Small intestine (tissue), 7 donors: ENCODE data around the gene GABRG3. TPM values are rescaled to one million over a fixed set of nuclear protein-coding genes. Genes with fewer than 3 reads are reported as not detected.
A peak's percentile ranks its signal among the peaks of the same experiment; 100 is the strongest.

ENCODE experiments used
- DNase-seq, 2 donors: peaks; one replicate each; pipeline versions ENCODE4 v3.0.0 to v3.0.0-alpha.2; 2013
- FAIRE-seq: peaks from 2 replicates; lab custom pipeline; 2012; peaks lifted over from hg19 to GRCh38; lab: Jason Lieb, UNC
- H3K27ac ChIP-seq, 3 donors: one replicate each; pipeline ENCODE4 v1.5.1; 2013; ENCODE audit warnings: low read length in 2 of 3, mild to moderate bottlenecking in 2 of 3, control low read depth in 1 of 3, inconsistent platforms in 1 of 3, low read depth in 1 of 3, moderate library complexity in 1 of 3
- H3K27me3 ChIP-seq, 3 donors: one replicate each; pipeline ENCODE4 v1.6.1; 2013; ENCODE audit warnings: low read length in 3 of 3, inconsistent platforms in 1 of 3; ENCODE audit not compliant: control insufficient read depth in 3 of 3, insufficient read depth in 3 of 3
- H3K36me3 ChIP-seq, 3 donors: one replicate each; pipeline ENCODE4 v1.6.1; 2013; ENCODE audit warnings: low read length in 3 of 3, inconsistent platforms in 1 of 3, low read depth in 1 of 3, mild to moderate bottlenecking in 1 of 3, moderate library complexity in 1 of 3; ENCODE audit not compliant: control insufficient read depth in 3 of 3, insufficient read depth in 2 of 3
- H3K4me1 ChIP-seq, 3 donors: one replicate each; pipeline ENCODE4 v1.6.1; 2013; ENCODE audit warnings: low read length in 2 of 3, inconsistent platforms in 1 of 3, low read depth in 1 of 3, mild to moderate bottlenecking in 1 of 3, moderate library complexity in 1 of 3; ENCODE audit not compliant: control insufficient read depth in 3 of 3, insufficient read depth in 2 of 3
- H3K4me3 ChIP-seq, 3 donors: one replicate each; pipeline ENCODE4 v1.5.1; 2013; ENCODE audit warnings: low read length in 3 of 3, control low read depth in 1 of 3, inconsistent platforms in 1 of 3, low read depth in 1 of 3, mild to moderate bottlenecking in 1 of 3, moderate library complexity in 1 of 3
- H3K9me3 ChIP-seq, 2 donors: one replicate each; pipeline ENCODE4 v1.6.1; 2013; ENCODE audit warnings: low read depth in 1 of 2, low read length in 1 of 2; ENCODE audit not compliant: control insufficient read depth in 2 of 2, insufficient read depth in 1 of 2
- WGBS, 3 donors: extraction: QIAGEN DNeasy Blood & Tissue Kit; methylation state at CpG; one replicate each; pipeline ENCODE4 v1.1.7; 2013; 5-methylcytosine and 5-hydroxymethylcytosine counted together
- polyA plus RNA-seq, 4 donors: library from polyadenylated mRNA; stranded (reverse) in 3 of 4; unstranded in 1 of 4; fragments of 200-250 nt in 3 of 4; fragments of 120-200 nt in 1 of 4; gene quantifications; one replicate each; pipeline versions ENCODE4 v1.2.1 to v1.2.3, GENCODE V29; 2013
- donor health status: healthy with polysubstance abuse.
- donor health status: control.
- donor health status: control.
- donor health status: Bipolar disorder and iron deficiency.
- donor health status: healthy.

The GABRG3 gene
- polyA plus RNA-seq, 4 donors = 0.41 TPM; not detected in 3

DNA sequence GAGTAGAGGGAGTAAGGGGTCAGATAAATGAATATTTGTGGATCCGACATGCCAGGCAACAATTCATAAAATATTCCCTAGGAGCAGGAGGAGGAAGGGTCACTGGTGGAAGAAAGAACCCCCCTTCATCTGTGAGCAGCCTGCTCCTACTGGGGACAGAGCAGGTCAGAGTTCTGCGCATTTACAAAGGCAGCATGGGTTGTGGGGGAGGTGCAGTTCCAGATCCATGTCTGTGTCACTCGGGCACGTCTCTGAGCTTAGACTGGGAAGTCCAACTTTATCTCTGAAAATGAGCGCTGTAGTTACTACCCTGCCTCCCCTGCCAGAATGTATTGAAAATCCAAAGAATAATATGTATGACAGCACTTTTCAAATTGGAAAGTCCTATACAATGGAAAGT, 115.2 kb downstream of the GABRG3 start:
- DNase-seq = peak in 1 of 2 donors; percentile 32
- Histone ChIP-seq H3K4me1 (no peaks in the 10 kb centered on the region), H3K27ac (no peak overlapping the region), H3K27me3 (no peaks in the 10 kb centered on the region), H3K4me3 (no peak overlapping the region), H3K9me3 (no peaks in the 10 kb centered on the region), H3K36me3 (no peaks in the 10 kb centered on the region)
- FAIRE-seq = no peak
- 53 to 67% (median 59%) methylated on average over 5 of the region's 5 CpGs for WGBS, 3 donors

DNA sequence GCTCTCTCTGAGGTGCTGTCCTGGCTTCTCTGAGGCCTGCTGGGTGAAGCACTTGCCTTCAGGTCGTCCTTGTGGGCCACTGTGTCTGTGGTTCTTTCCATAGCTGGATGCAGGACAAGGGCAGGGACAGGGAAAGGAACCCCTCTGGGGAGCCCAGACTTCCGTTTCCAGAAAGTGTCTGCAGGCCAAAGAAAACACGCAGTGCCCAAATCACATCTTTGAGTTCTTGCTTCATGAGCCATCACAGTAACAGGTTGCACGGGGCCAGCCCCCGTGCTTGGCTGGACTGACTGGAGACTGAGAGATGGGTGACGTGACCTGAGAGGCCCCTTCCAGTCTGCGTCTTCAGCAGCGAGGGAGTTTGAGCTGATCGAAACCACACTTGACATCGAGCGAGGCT, 115.8 kb downstream of the GABRG3 start:
- DNase-seq = no peak
- Histone ChIP-seq H3K36me3 (no peaks in the 10 kb centered on the region), H3K4me3 (no peak overlapping the region), H3K27me3 (no peaks in the 10 kb centered on the region), H3K27ac (no peak overlapping the region), H3K4me1 (no peaks in the 10 kb centered on the region), H3K9me3 (no peaks in the 10 kb centered on the region)
- no peak for FAIRE-seq
- 83 to 87% (median 85%) methylated on average over 11 of the region's 11 CpGs for WGBS, 3 donors

DNA sequence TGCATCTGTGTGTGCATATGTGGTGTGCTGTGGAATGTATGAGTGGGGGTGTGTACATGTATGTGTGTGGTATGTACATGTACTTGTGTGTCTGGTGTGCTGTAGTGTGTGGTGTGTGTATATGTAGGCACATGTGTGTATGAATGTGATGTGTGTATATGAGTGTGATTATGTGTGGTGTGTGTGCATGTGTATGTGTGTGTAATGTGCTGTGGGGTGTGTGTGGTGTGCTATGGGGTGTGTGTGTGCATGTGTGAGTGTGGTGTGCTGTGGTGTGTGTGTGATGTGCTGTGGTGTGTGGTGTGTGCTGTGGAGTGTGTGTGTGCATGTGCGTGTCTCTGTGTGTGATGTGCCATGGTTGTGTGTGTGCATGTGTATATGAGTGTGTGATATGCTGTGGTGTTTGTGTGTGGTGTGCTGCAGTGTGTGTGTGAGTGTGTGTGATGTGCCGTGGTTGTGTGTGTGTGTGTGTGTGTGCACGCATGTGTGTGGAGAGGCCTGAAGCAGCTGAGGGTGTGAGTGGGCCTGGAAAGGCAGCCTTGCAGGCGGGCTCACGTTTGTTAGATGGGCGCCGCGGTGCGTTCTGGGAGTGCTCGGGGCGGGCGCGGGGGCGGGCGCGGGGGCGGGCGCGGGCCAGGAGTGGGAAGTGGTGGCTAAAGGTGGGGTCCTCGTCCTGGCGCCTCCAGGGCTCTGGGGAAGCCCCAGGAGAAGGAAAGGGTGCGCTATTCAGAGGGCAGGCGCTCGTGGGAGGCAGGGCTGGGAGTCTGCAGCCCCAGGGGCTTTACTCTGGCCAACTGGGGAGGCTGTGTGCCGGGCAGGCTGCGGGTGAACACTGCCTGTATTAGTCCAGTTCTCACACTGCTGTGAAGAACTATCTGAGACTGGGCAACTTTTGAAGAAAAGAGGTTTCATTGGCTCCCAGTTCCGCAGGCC, 116.9 kb downstream of the GABRG3 start:
- Histone ChIP-seq H3K27me3 (no peaks in the 10 kb centered on the region), H3K4me1 (no peaks in the 10 kb centered on the region), H3K36me3 (no peaks in the 10 kb centered on the region), H3K9me3 (no peaks in the 10 kb centered on the region), H3K27ac (no peak overlapping the region), H3K4me3 (no peak overlapping the region)
- WGBS, 3 donors = 91 to 93% (median 93%) methylated on average over 26 to 27 of the region's 27 CpGs
- DNase-seq (no peak), FAIRE-seq (no peak)

DNA sequence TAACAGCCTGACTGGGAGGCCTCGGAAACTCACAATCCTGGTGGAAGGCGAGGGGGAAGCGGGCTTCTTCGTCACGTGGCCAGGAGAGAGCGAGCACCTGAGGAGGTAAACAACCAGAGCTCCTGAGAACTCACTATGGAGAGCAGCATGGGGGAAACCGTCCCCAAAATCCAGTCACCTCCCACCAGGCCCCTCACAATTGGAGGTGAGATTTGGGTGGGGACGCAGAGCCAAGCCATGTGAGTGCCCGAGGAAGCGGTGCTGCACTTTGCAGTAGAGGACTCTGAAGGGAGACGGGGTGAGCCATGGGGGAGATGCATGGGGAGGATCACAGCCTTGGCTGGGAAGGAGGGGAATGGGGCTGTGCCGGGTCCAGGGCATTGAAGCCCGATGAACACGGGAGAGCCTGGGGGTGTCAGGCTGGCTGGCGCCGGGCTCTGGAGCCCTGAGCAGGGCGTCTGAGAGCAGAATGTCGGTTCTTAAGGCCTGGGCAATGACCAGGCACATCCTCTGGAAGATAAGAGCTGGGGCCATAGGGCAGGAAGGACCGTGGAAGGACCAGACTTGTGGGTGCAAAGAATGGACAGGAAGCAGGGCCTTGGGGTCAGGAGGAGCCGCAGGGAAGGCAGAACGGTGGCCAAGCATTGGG, 117.7 kb downstream of the GABRG3 start:
- DNase-seq = no peak
- H3K36me3 ChIP-seq = no peaks in the 10 kb centered on the region
- no peak overlapping the region for H3K27ac ChIP-seq
- WGBS, 3 donors = 89 to 95% (median 94%) methylated on average over 21 of the region's 21 CpGs
- H3K9me3 ChIP-seq = no peaks in the 10 kb centered on the region
- H3K4me1 ChIP-seq = no peaks in the 10 kb centered on the region
- FAIRE-seq = no peak
- no peak overlapping the region for H3K4me3 ChIP-seq
- H3K27me3 ChIP-seq = no peaks in the 10 kb centered on the region

DNA sequence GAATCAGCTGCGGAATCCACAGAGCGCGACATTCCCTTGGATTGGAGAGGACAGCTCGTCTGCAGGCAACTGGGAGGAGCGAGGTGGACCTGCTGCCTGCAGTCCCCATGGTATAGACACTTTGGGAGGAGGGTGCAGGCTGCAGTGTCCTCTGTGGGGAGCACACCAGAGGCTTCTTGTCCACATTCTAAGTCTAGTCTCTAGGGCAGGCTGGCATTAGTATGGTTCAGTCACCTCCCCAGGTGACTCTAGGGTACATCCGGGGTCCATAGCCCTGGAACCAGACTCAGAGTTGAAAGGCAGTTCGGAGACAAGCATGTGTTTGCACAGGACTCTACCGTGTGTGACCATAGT, 118.2 kb downstream of the GABRG3 start:
- H3K4me3 ChIP-seq = no peak overlapping the region
- H3K27ac ChIP-seq = no peak overlapping the region
- FAIRE-seq (no peak), DNase-seq (no peak)
- no peaks in the 10 kb centered on the region for H3K27me3 ChIP-seq
- H3K36me3 ChIP-seq = no peaks in the 10 kb centered on the region
- H3K4me1 ChIP-seq = no peaks in the 10 kb centered on the region
- H3K9me3 ChIP-seq = no peaks in the 10 kb centered on the region
- 84 to 95% (median 86%) methylated on average over 8 of the region's 8 CpGs for WGBS, 3 donors

DNA sequence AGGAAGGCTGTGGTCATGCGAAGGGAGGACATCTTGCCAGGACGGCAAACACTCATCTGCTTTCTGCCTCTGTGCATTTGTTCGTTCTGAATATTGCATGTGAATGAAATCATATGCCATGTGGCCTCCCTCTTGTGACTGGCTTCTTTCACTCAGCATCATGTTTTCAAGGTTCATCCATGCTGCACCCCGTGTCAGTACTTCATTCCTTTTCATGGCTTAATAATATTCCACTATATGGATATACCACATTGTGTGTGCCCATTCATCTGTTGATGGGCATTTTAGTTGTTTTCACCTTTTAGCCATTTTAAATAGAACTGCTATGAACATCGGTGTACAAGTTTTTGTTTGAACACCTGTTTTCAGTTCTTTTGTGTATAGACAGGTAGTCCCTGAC, 118.7 kb downstream of the GABRG3 start:
- no peaks in the 10 kb centered on the region for H3K9me3 ChIP-seq
- FAIRE-seq (no peak), DNase-seq (no peak)
- 89 to 97% (median 91%) methylated on average over 5 of the region's 5 CpGs for WGBS, 3 donors
- H3K4me1 ChIP-seq = no peaks in the 10 kb centered on the region
- no peak overlapping the region for H3K4me3 ChIP-seq
- no peaks in the 10 kb centered on the region for H3K27me3 ChIP-seq
- H3K27ac ChIP-seq = no peak overlapping the region
- no peaks in the 10 kb centered on the region for H3K36me3 ChIP-seq

DNA sequence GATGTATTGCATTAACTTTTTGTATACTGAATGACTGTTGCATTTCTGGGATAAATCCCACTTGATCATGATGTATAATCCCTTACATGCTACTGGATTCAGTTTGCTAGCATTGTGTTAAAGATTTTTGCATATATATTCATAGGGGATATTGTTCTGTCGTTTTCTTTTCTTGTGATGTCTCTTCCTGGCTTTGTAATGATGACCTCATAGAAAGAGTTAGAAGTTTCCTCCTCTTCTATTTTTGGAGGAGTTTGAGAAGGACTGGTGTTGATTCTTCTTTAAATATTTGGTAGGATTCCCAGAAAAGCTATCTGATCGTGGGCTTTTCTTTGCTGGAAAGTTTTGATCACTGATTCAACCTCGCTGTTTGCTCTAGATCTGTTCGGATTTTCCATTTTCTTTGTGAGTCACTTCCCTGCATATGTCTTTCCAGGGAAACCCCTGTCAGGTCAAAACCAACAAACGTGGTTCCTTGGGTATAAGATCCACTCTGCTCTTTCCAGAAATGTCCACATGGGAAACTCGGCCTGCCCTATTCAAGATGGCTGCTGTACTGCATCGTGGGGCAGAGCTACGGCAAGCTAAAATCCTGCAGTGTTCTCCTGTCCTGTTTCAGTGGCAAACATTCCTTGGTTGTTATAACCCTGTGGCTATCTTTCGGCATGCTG, 120.4 kb downstream of the GABRG3 start:
- H3K36me3 ChIP-seq = no peaks in the 10 kb centered on the region
- DNase-seq (no peak), FAIRE-seq (no peak)
- H3K9me3 ChIP-seq = peaks cover 0 to 5% of the 10 kb centered on the region in 2 donors
- H3K4me1 ChIP-seq = peaks cover 0 to 5% (median 0%) of the 10 kb centered on the region in 3 donors
- H3K4me3 ChIP-seq = no peak overlapping the region
- H3K27ac ChIP-seq = no peak overlapping the region
- no peaks in the 10 kb centered on the region for H3K27me3 ChIP-seq
- 63 to 78% (median 67%) methylated on average over 9 of the region's 9 CpGs for WGBS, 3 donors

DNA sequence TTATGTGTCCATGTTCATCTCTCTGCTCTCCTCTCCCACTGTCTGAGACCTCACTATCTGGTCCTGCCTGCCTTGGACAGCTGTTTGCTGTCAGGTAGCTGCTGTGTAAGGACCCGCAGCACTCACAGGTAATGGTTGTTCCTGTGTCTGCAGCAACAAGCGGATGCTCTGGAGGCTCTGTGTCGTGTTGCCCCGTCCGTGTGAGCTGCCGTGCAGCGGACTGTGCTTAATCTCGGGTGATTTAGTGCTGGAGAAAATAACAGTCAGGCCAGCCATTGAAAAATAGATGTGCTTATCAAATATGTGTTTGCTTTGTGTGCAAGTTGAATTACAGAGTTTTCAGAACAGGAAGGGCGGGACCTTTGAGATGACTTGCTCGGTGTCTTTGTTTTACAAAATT, 121.4 kb downstream of the GABRG3 start:
- H3K4me3 ChIP-seq = no peak overlapping the region
- FAIRE-seq (no peak), DNase-seq (no peak)
- H3K4me1 ChIP-seq = peaks cover 0 to 5% (median 0%) of the 10 kb centered on the region in 3 donors
- no peaks in the 10 kb centered on the region for H3K36me3 ChIP-seq
- no peaks in the 10 kb centered on the region for H3K27me3 ChIP-seq
- 76 to 81% (median 77%) methylated on average over 10 of the region's 10 CpGs for WGBS, 3 donors
- no peak overlapping the region for H3K27ac ChIP-seq
- H3K9me3 ChIP-seq = peaks cover 0 to 5% of the 10 kb centered on the region in 2 donors
